HEK293 (cell line): ENCODE data around the gene RPL27.

Experiments used
- CTCF ChIP-seq: fragments of 450-650 bp; formaldehyde crosslinking; IDR thresholded peaks from 2 replicates; pipeline ENCODE4 v1.5.1; 2016; ENCODE audit warnings: missing biosample characterization, missing genetic modification characterization
- HOXC10 ChIP-seq: sonication (generic); formaldehyde crosslinking; IDR thresholded peaks from 2 replicates; pipeline ENCODE4 v1.8.1; 2023; ENCODE audit warnings: mild to moderate bottlenecking, missing genetic modification reagents
- ZNF24 ChIP-seq: fragments of 450-650 bp; formaldehyde crosslinking; IDR thresholded peaks from 2 replicates; pipeline ENCODE4 v1.5.1; 2016; ENCODE audit warnings: missing biosample characterization, missing genetic modification characterization
- ZNF76 ChIP-seq: fragments of 450-650 bp; formaldehyde crosslinking; IDR thresholded peaks from 2 replicates; pipeline ENCODE4; 2016; ENCODE audit warnings: low read depth, missing biosample characterization, missing genetic modification characterization, borderline replicate concordance

GRCh38 chr17:43025290-43025657 is 27.1 kb downstream of the RPL27 start:
- TF ChIP-seq HOXC10 (no peak), CTCF (tag by site-specific recombination) (no peak), ZNF76 (tag by site-specific recombination) (peak; percentile 84), ZNF24 (no peak)
